T-helper 17 cell (primary cell): ENCODE measurements around the gene CNIH1. TPM values are rescaled to one million over a fixed set of nuclear protein-coding genes. Genes with fewer than 3 reads are reported as not detected.
"Not testable (repeated sequence)": the region's sequence is repeated elsewhere in the genome, so short reads cannot be mapped to it uniquely, and the experiment has no call there.

Experiments
- ATAC-seq: fragments of 150-1000 bp; cut with Tn5 transposase; 2 replicates; pipeline ENCODE4 v1.10.0; 2021; ENCODE audit warnings: mild to moderate bottlenecking, moderate library complexity
- DNase-seq, 3 donors: peaks; one replicate each; pipeline versions ENCODE4 v3.0.0 to v3.0.0-alpha.2; 2020 to 2021
- H3K9me3 ChIP-seq: one replicate; pipeline ENCODE4 v1.7.0; 2013; ENCODE audit warnings: low read length, mild to moderate bottlenecking; ENCODE audit not compliant: control insufficient read depth, poor library complexity, severe bottlenecking
- H3K27ac Mint-ChIP-seq: one replicate; pipeline ENCODE4 v1.8.0; 2022; ENCODE audit warnings: mild to moderate bottlenecking, moderate library complexity, mixed read lengths
- H3K27me3 Mint-ChIP-seq: one replicate; pipeline ENCODE4 v1.8.0; 2022; ENCODE audit warnings: mixed read lengths
- H3K36me3 Mint-ChIP-seq: one replicate; pipeline ENCODE4 v1.8.0; 2022; ENCODE audit warnings: low read depth, mixed read lengths
- H3K4me1 Mint-ChIP-seq: one replicate; pipeline ENCODE4 v1.8.0; 2022; ENCODE audit warnings: mild to moderate bottlenecking, mixed read lengths
- H3K4me3 Mint-ChIP-seq: one replicate; pipeline ENCODE4 v1.8.0; 2022; ENCODE audit warnings: mild to moderate bottlenecking, moderate library complexity, mixed read lengths
- total RNA-seq, 4 donors: library from RNA in 2 of 4; stranded (reverse) in 2 of 4; gene quantifications; one replicate each; pipeline ENCODE4 v1.2.3 and lab custom pipeline; 2022 to 2026

CNIH1 gene
- total RNA-seq, 2 donors from 2014 or later: 46.8 to 48.3 TPM

GRCh38 chr14:54440037-54440436 lies 1.1 kb downstream of the CNIH1 start:
- H3K27me3 Mint-ChIP-seq: no peaks in the 10 kb centered on the region
- H3K9me3 ChIP-seq: no peaks in the 10 kb centered on the region
- H3K4me1 Mint-ChIP-seq: peaks cover 39% of the 10 kb centered on the region
- peak overlapping the region; percentile 93 for H3K27ac Mint-ChIP-seq
- DNase-seq (no peak), ATAC-seq (no peak)
- H3K36me3 Mint-ChIP-seq: no peaks in the 10 kb centered on the region
- H3K4me3 Mint-ChIP-seq: peak overlapping the region; percentile 91

GRCh38 chr14:54438703-54439102 lies 2.5 kb downstream of the CNIH1 start:
- H3K27ac Mint-ChIP-seq: no peak overlapping the region
- H3K4me1 Mint-ChIP-seq: peaks cover 47% of the 10 kb centered on the region

GRCh38 chr14:54437954-54438353 lies 3.2 kb downstream of the CNIH1 start:
- H3K36me3 Mint-ChIP-seq: not testable (repeated sequence)

More at GRCh38 chr14:54438703-54439102, 2.5 kb downstream of the CNIH1 start:
- H3K27me3 Mint-ChIP-seq: no peaks in the 10 kb centered on the region
- no peaks in the 10 kb centered on the region for H3K9me3 ChIP-seq
- no peaks in the 10 kb centered on the region for H3K36me3 Mint-ChIP-seq
- DNase-seq (no peak), ATAC-seq (no peak)
- peak overlapping the region; percentile 21 for H3K4me3 Mint-ChIP-seq

GRCh38 chr14:54435500-54435981 lies 5.6 kb downstream of the CNIH1 start:
- ATAC-seq: peak; percentile 21
- no peaks in the 10 kb centered on the region for H3K27me3 Mint-ChIP-seq
- peaks cover 48% of the 10 kb centered on the region for H3K4me1 Mint-ChIP-seq
- no peak for DNase-seq
- H3K9me3 ChIP-seq: no peaks in the 10 kb centered on the region
- no peaks in the 10 kb centered on the region for H3K36me3 Mint-ChIP-seq
- peak overlapping the region; percentile 79 for H3K27ac Mint-ChIP-seq
- peak overlapping the region; percentile 62 for H3K4me3 Mint-ChIP-seq

More at GRCh38 chr14:54437954-54438353, 3.2 kb downstream of the CNIH1 start:
- DNase-seq, H3K27ac Mint-ChIP-seq, H3K27me3 Mint-ChIP-seq, H3K4me3 Mint-ChIP-seq, ATAC-seq, H3K9me3 ChIP-seq: not testable (repeated sequence)
- peaks cover 52% of the 10 kb centered on the region for H3K4me1 Mint-ChIP-seq

- peaks cover 5% of the 10 kb centered on the region for H3K36me3 Mint-ChIP-seq
- H3K4me1 Mint-ChIP-seq: peaks cover 12% of the 10 kb centered on the region
- DNase-seq: no peak
- no peak for ATAC-seq
- no peaks in the 10 kb centered on the region for H3K27me3 Mint-ChIP-seq
- H3K4me3 Mint-ChIP-seq: no peak overlapping the region
- H3K9me3 ChIP-seq: no peaks in the 10 kb centered on the region
- no peak overlapping the region for H3K27ac Mint-ChIP-seq
Observed at GRCh38 chr14:54428527-54428926, 12.6 kb downstream of the CNIH1 start.

- Mint-ChIP-seq H3K4me1 (peaks cover 7% of the 10 kb centered on the region), H3K36me3 (peaks cover 5% of the 10 kb centered on the region), H3K27ac (no peak overlapping the region), H3K27me3 (no peaks in the 10 kb centered on the region), H3K4me3 (no peak overlapping the region)
- DNase-seq: no peak
- H3K9me3 ChIP-seq: no peaks in the 10 kb centered on the region
- ATAC-seq: no peak
Observed at GRCh38 chr14:54427871-54428270, 13.3 kb downstream of the CNIH1 start.

- ATAC-seq: no peak
- H3K9me3 ChIP-seq: no peaks in the 10 kb centered on the region
- Mint-ChIP-seq H3K27me3 (no peaks in the 10 kb centered on the region), H3K27ac (peak overlapping the region; percentile 14), H3K4me1 (peaks cover 4% of the 10 kb centered on the region), H3K36me3 (peaks cover 5% of the 10 kb centered on the region), H3K4me3 (no peak overlapping the region)
- DNase-seq: no peak
Observed at GRCh38 chr14:54425537-54426274, 15.5 kb downstream of the CNIH1 start.

- Mint-ChIP-seq H3K4me3 (no peak overlapping the region), H3K36me3 (peaks cover 5% of the 10 kb centered on the region), H3K27ac (no peak overlapping the region), H3K4me1 (peaks cover 7% of the 10 kb centered on the region), H3K27me3 (no peaks in the 10 kb centered on the region)
- no peaks in the 10 kb centered on the region for H3K9me3 ChIP-seq
- no peak for ATAC-seq
- no peak for DNase-seq
Observed at GRCh38 chr14:54425068-54425467, 16.1 kb downstream of the CNIH1 start.

- no peaks in the 10 kb centered on the region for H3K9me3 ChIP-seq
- no peaks in the 10 kb centered on the region for H3K27me3 Mint-ChIP-seq
- no peak overlapping the region for H3K27ac Mint-ChIP-seq
- DNase-seq (no peak), ATAC-seq (no peak)
- H3K36me3 Mint-ChIP-seq: peaks cover 5% of the 10 kb centered on the region
- H3K4me1 Mint-ChIP-seq: peaks cover 7% of the 10 kb centered on the region
- no peak overlapping the region for H3K4me3 Mint-ChIP-seq
Observed at GRCh38 chr14:54424479-54424901, 16.7 kb downstream of the CNIH1 start.

- Mint-ChIP-seq H3K27me3 (no peaks in the 10 kb centered on the region), H3K27ac (no peak overlapping the region), H3K36me3 (peaks cover 5% of the 10 kb centered on the region), H3K4me1 (peaks cover 7% of the 10 kb centered on the region), H3K4me3 (no peak overlapping the region)
- no peaks in the 10 kb centered on the region for H3K9me3 ChIP-seq
- ATAC-seq (no peak), DNase-seq (no peak)
Observed at GRCh38 chr14:54423991-54424390, 17.2 kb downstream of the CNIH1 start.

- H3K27me3 Mint-ChIP-seq: no peaks in the 10 kb centered on the region
- DNase-seq (no peak), ATAC-seq (peak; percentile 36)
- peak overlapping the region; percentile 85 for H3K27ac Mint-ChIP-seq
- H3K4me1 Mint-ChIP-seq: peaks cover 4% of the 10 kb centered on the region
- H3K9me3 ChIP-seq: no peaks in the 10 kb centered on the region
- no peak overlapping the region for H3K4me3 Mint-ChIP-seq
- H3K36me3 Mint-ChIP-seq: peaks cover 3% of the 10 kb centered on the region
Observed at GRCh38 chr14:54420478-54421142, 20.6 kb downstream of the CNIH1 start.

- Mint-ChIP-seq H3K4me3 (no peak overlapping the region), H3K36me3 (no peaks in the 10 kb centered on the region), H3K27me3 (no peaks in the 10 kb centered on the region), H3K4me1 (peaks cover 3% of the 10 kb centered on the region), H3K27ac (no peak overlapping the region)
- DNase-seq (no peak), ATAC-seq (no peak)
- H3K9me3 ChIP-seq: no peaks in the 10 kb centered on the region
Observed at GRCh38 chr14:54411371-54411770, 29.8 kb downstream of the CNIH1 start.

GRCh38 chr14:54410215-54410614 lies 31.0 kb downstream of the CNIH1 start:
- DNase-seq: no peak
- Mint-ChIP-seq H3K4me1 (peaks cover 3% of the 10 kb centered on the region), H3K36me3 (peaks cover 2% of the 10 kb centered on the region), H3K4me3 (no peak overlapping the region), H3K27ac (no peak overlapping the region), H3K27me3 (no peaks in the 10 kb centered on the region)
- no peaks in the 10 kb centered on the region for H3K9me3 ChIP-seq
- ATAC-seq: no peak
